Chondrocyte (in vitro differentiated cells): ENCODE data around the gene MSLN. TPM values are rescaled to one million over a fixed set of nuclear protein-coding genes. Genes with fewer than 3 reads are reported as not detected.
A peak's percentile ranks its signal among the peaks of the same experiment; 100 is the strongest.

ENCODE experiments used
- DNase-seq: peaks from one replicate; pipeline ENCODE4 v3.0.0; 2021; ENCODE audit warnings: mixed read lengths, low spot score
- H3K27ac Mint-ChIP-seq: one replicate; pipeline ENCODE4 v1.8.0; 2021; ENCODE audit warnings: mild to moderate bottlenecking, moderate library complexity, mixed read lengths; ENCODE audit not compliant: unreplicated experiment
- H3K27me3 Mint-ChIP-seq: 2 replicates; pipeline ENCODE4 v1.8.0; 2021; ENCODE audit warnings: low read depth, mixed read lengths
- H3K36me3 Mint-ChIP-seq: 2 replicates; pipeline ENCODE4 v1.8.0; 2021; ENCODE audit warnings: low read depth, mixed read lengths
- H3K4me1 Mint-ChIP-seq: 2 replicates; pipeline ENCODE4 v1.8.0; 2021; ENCODE audit warnings: low read depth, mild to moderate bottlenecking, mixed read lengths
- H3K4me3 Mint-ChIP-seq: one replicate; pipeline ENCODE4 v1.8.0; 2021; ENCODE audit warnings: mild to moderate bottlenecking, moderate library complexity, mixed read lengths; ENCODE audit not compliant: unreplicated experiment
- H3K9me3 Mint-ChIP-seq: 2 replicates; pipeline ENCODE4 v1.8.0; 2021; ENCODE audit warnings: low read depth, mixed read lengths
- total RNA-seq: library from RNA; stranded (reverse); gene quantifications from 3 replicates; pipeline ENCODE4 v1.2.1, GENCODE V29; 2021
- TF ChIP-seq, protein P1 (sequence below): fragments of 200-600 bp; sonication (generic); IDR thresholded peaks from 2 replicates; pipeline ENCODE4 v1.5.0; 2021; ENCODE audit warnings: antibody characterized with exemption, mild to moderate bottlenecking, moderate library complexity

Gene MSLN
- total RNA-seq, 1 donor from 2014 or later = not detected

GRCh38 chr16:805474-805873 is 44.9 kb downstream of the MSLN start:
- TF ChIP-seq, protein P1, sequence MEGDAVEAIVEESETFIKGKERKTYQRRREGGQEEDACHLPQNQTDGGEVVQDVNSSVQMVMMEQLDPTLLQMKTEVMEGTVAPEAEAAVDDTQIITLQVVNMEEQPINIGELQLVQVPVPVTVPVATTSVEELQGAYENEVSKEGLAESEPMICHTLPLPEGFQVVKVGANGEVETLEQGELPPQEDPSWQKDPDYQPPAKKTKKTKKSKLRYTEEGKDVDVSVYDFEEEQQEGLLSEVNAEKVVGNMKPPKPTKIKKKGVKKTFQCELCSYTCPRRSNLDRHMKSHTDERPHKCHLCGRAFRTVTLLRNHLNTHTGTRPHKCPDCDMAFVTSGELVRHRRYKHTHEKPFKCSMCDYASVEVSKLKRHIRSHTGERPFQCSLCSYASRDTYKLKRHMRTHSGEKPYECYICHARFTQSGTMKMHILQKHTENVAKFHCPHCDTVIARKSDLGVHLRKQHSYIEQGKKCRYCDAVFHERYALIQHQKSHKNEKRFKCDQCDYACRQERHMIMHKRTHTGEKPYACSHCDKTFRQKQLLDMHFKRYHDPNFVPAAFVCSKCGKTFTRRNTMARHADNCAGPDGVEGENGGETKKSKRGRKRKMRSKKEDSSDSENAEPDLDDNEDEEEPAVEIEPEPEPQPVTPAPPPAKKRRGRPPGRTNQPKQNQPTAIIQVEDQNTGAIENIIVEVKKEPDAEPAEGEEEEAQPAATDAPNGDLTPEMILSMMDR = no peak
- Mint-ChIP-seq H3K27ac (no peak overlapping the region), H3K27me3 (peaks cover 30% of the 10 kb centered on the region), H3K4me3 (no peak overlapping the region), H3K4me1 (peaks cover 8% of the 10 kb centered on the region), H3K36me3 (no peaks in the 10 kb centered on the region), H3K9me3 (no peaks in the 10 kb centered on the region)
- no peak for DNase-seq

- Mint-ChIP-seq H3K36me3 (no peaks in the 10 kb centered on the region), H3K4me3 (peak overlapping the region; percentile 92), H3K27me3 (peaks cover 28% of the 10 kb centered on the region), H3K9me3 (peaks cover 3% of the 10 kb centered on the region), H3K27ac (peak overlapping the region; percentile 85), H3K4me1 (peaks cover 8% of the 10 kb centered on the region)
- TF ChIP-seq, protein P1 = no peak
- no peak for DNase-seq
Observed at GRCh38 chr16:807347-808084, 47.0 kb downstream of the MSLN start.

DNA sequence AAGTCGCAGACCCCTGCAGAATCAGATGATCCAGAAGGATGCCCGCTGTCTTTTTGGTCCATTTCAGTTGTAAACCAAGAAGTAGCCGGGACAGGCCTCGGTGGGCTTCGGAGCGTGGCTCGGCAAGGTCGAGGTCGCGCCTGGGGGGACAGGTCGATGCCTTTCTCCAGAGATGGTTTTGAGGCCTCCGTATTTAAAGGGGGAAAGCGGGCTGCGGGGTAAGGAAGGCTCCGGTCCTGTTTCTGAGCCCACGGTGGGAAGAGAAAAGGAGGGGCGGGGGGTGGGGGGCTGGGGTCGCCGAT is 47.5 kb downstream of the MSLN start:
- Mint-ChIP-seq H3K36me3 (no peaks in the 10 kb centered on the region), H3K4me3 (peak overlapping the region; percentile 92), H3K9me3 (peaks cover 3% of the 10 kb centered on the region), H3K27me3 (peaks cover 32% of the 10 kb centered on the region), H3K4me1 (peaks cover 8% of the 10 kb centered on the region), H3K27ac (peak overlapping the region; percentile 85)
- TF ChIP-seq, protein P1 = no peak
- no peak for DNase-seq

DNA sequence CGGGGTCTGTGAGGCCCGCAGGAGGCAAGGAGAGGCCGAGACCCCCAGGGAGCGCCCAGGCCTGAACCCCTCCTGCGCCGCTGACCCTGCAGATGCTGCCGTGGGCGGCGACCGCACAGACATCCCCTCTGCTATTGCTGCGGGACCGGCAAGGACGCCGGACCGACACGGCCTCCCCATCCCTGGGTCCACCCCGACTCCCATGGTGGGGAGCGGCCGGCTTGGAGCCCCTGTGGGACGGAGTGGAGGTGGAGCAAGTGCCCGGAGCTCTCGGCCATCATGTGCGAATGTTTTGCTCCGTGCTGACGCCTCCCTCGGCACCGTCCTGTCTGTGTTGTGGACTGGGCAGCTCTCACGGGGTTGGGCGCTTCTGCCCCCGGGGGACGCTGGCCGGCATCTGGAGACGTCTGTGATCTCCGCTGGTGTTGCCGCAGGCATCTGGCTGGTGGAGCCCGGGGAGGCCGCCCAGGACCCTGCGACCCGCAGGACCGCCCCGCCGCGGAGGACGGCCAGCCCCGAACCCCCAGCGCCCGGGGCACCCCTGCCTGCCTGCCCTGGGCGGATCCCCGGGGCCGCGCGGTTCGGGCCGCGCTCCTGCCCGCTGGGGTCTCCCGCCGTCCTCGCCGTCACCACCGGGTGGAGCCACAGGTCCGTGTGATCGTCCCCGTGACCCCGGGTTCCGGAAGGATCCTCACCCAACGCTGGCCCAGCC is 52.8 kb downstream of the MSLN start:
- no peak for DNase-seq
- H3K36me3 Mint-ChIP-seq = no peaks in the 10 kb centered on the region
- peaks cover 3% of the 10 kb centered on the region for H3K9me3 Mint-ChIP-seq
- H3K4me3 Mint-ChIP-seq = peak overlapping the region; percentile 39
- H3K4me1 Mint-ChIP-seq = peaks cover 14% of the 10 kb centered on the region
- TF ChIP-seq, protein P1 = peak; percentile 87
- peaks cover 16% of the 10 kb centered on the region for H3K27me3 Mint-ChIP-seq
- H3K27ac Mint-ChIP-seq = no peak overlapping the region

DNA sequence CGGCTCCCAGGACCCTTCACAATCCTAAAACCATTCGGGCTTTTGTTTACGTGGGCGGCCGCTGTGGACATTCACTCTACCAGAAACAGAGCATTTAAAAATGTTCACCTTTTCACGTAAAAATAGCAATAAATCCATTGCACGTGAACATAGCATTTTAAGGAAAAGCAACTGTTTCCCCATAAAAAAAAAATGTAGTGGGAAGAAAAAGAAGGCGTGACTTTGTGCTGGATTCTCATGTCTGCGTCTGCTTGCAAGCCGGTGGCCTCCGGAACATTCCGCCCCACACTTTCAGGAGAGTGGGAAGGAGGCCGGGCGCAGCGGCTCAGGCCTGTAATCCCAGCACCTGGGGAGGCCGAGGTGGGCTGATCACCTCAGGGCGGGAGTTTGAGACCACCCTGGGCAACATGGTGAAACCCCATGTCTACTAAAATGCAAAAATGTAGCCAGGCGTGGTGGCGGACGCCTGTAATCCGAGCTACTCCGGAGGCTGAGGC is 53.4 kb downstream of the MSLN start:
- H3K27ac Mint-ChIP-seq = no peak overlapping the region
- TF ChIP-seq, protein P1 = peak; percentile 1
- peaks cover 13% of the 10 kb centered on the region for H3K27me3 Mint-ChIP-seq
- no peaks in the 10 kb centered on the region for H3K36me3 Mint-ChIP-seq
- H3K4me1 Mint-ChIP-seq = peaks cover 11% of the 10 kb centered on the region
- no peak overlapping the region for H3K4me3 Mint-ChIP-seq
- H3K9me3 Mint-ChIP-seq = peaks cover 3% of the 10 kb centered on the region
- DNase-seq = no peak
